ENCODE data around the gene SGCA. TPM values are rescaled to one million over a fixed set of nuclear protein-coding genes. Genes with fewer than 3 reads are reported as not detected.

Gene SGCA
- total RNA-seq, 1 experiment from 2014 or later = 0.24 TPM

GRCh38 chr17:50168319-50168718 lies 2.5 kb downstream of the SGCA start:
- peak overlapping the region in 1 of 3 experiments; percentile 70; a peak in 1 of 7 replicates for H3K27ac Mint-ChIP-seq
- Histone ChIP-seq H4K8ac (replicated peaks; ENCODE audit: insufficient read length, low read depth, low read length) (no peak overlapping the region), H4K20me1 (ENCODE audit: control insufficient read depth, insufficient read depth, insufficient read length) (no peaks in the 10 kb centered on the region), H3K27me3 (ENCODE audit: insufficient read depth, low read length) (no peaks in the 10 kb centered on the region), H2BK120ac (ENCODE audit: low read depth, low read length, poor library complexity, severe bottlenecking) (no peak overlapping the region), H3K27ac (ENCODE audit: insufficient read length, low read depth, low read length) (no peak overlapping the region), H2BK20ac (ENCODE audit: low read depth, low read length, poor library complexity, severe bottlenecking) (no peak overlapping the region), H3T11ph (ENCODE audit: low read length) (no peak overlapping the region), H2BK15ac (ENCODE audit: low read depth, low read length) (no peak overlapping the region), H3K4me2 (ENCODE audit: insufficient read depth, insufficient read length, low read length) (no peak overlapping the region), H4K5ac (ENCODE audit: insufficient read length, low read depth, low read length) (no peak overlapping the region), H2BK12ac (ENCODE audit: insufficient read length, low read depth, low read length) (no peak overlapping the region), H3K23me2 (ENCODE audit: insufficient read length, low read depth, low read length, poor library complexity, severe bottlenecking) (no peaks in the 10 kb centered on the region), H3K14ac (ENCODE audit: insufficient read depth, low read length) (no peak overlapping the region), H3K79me1 (ENCODE audit: insufficient read depth, low read depth, low read length, poor library complexity, severe bottlenecking) (no peaks in the 10 kb centered on the region), H2BK5ac (ENCODE audit: insufficient read length, low read length) (no peak overlapping the region), H3K9ac (ENCODE audit: extremely low read depth, insufficient read length, low read length) (no peak overlapping the region), H3K56ac (ENCODE audit: insufficient read length, low read depth, low read length) (no peak overlapping the region), H2AFZ (ENCODE audit: low read length) (no peak overlapping the region), H3K79me2 (ENCODE audit: insufficient read depth, low read length) (no peaks in the 10 kb centered on the region), H3K23ac (ENCODE audit: insufficient read length, low read depth, low read length) (no peak overlapping the region), H3K4ac (ENCODE audit: low read depth, low read length) (no peak overlapping the region), H4K91ac (ENCODE audit: insufficient read length, low read depth, low read length) (no peak overlapping the region), H3K9me3 (ENCODE audit: control insufficient read depth, low read depth, low read length) (no peaks in the 10 kb centered on the region), H3K18ac (ENCODE audit: insufficient read length, low read depth, low read length) (no peak overlapping the region), H3K4me1 (ENCODE audit: insufficient read depth, low read length) (peaks cover 3% of the 10 kb centered on the region; the same call in 1 of the 2 replicates), H2AK5ac (ENCODE audit: insufficient read length, low read length) (no peak overlapping the region)
- H3K27me3 Mint-ChIP-seq (ENCODE audit: low read depth) = peaks cover 4% of the 10 kb centered on the region
- H3K9me3 Mint-ChIP-seq = no peaks in the 10 kb centered on the region; a peak in 1 of 5 replicates
- no peak for TF ChIP-seq CTCF (conservative IDR thresholded peaks at IDR 0.05)
- no peaks in the 10 kb centered on the region for H3K36me3 Mint-ChIP-seq (ENCODE audit: insufficient read depth in 1 of 3, low read depth in 3 of 3)
- no CpG with 5 or more reads among the region's 13 CpGs for WGBS (ENCODE audit: extremely low coverage, insufficient read length, low lambda C conversion rate)
- peaks cover 16 to 47% of the 10 kb centered on the region in 2 experiments for H3K4me1 Mint-ChIP-seq
- no peak for DNase-seq
- peak overlapping the region in 1 of 2 experiments; percentile 31; a peak in 1 of 5 replicates for H3K4me3 Mint-ChIP-seq

All from H9 (cell line).